Measurements from ENCODE around the gene HGFAC.

The HGFAC gene

GRCh38 chr4:3439391-3439790 is 2.4 kb upstream of the HGFAC start:
- H3K9me3 Mint-ChIP-seq (ENCODE audit: low read depth), result no peaks in the 10 kb centered on the region
- H3K4me1 Mint-ChIP-seq (ENCODE audit: low read depth), result no peaks in the 10 kb centered on the region
- no peak overlapping the region for H3K4me3 Mint-ChIP-seq
- H3K36me3 Mint-ChIP-seq, result no peaks in the 10 kb centered on the region
- H3K27me3 Mint-ChIP-seq, result no peaks in the 10 kb centered on the region
- H3K27ac Mint-ChIP-seq, result no peak overlapping the region

GRCh38 chr4:3440011-3440410 is 1.8 kb upstream of the HGFAC start:
- Mint-ChIP-seq H3K4me3 (no peak overlapping the region), H3K4me1 (ENCODE audit: low read depth) (no peaks in the 10 kb centered on the region), H3K36me3 (no peaks in the 10 kb centered on the region), H3K27me3 (no peaks in the 10 kb centered on the region), H3K27ac (no peak overlapping the region), H3K9me3 (ENCODE audit: low read depth) (no peaks in the 10 kb centered on the region)

GRCh38 chr4:3440979-3441500 is 728 bp upstream of the HGFAC start:
- H3K36me3 Mint-ChIP-seq, result no peaks in the 10 kb centered on the region
- no peaks in the 10 kb centered on the region for H3K4me1 Mint-ChIP-seq (ENCODE audit: low read depth)
- H3K9me3 Mint-ChIP-seq (ENCODE audit: low read depth), result no peaks in the 10 kb centered on the region
- H3K27ac Mint-ChIP-seq, result no peak overlapping the region
- no peaks in the 10 kb centered on the region for H3K27me3 Mint-ChIP-seq
- H3K4me3 Mint-ChIP-seq, result no peak overlapping the region

DNA sequence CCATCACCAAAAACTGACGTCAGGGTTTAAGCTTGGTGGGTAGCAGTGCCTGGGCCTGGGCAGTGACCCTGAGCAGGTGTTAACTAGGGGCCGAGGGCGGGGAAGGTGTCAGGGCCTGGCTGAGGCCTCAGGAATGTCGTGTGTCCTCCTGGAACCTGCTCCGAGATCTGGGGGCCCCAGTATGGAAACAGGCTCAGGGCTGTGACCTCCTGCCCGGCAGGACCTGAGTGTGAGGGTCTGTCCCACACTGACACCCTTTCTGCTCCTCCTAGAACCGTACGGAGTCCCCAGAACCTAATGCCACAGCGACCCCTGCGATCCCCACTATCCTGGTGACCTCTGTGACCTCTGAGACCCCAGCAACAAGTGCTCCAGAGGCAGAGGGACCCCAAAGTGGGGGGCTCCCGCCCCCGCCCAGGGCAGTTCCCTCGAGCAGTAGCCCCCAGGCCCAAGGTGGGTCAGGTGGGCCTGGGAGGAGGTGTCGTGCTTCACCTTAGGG is 741 bp downstream of the HGFAC start:
- H3K36me3 Mint-ChIP-seq, result no peaks in the 10 kb centered on the region
- no peak overlapping the region for H3K27ac Mint-ChIP-seq
- no peaks in the 10 kb centered on the region for H3K27me3 Mint-ChIP-seq
- H3K4me3 Mint-ChIP-seq, result no peak overlapping the region
- no peaks in the 10 kb centered on the region for H3K4me1 Mint-ChIP-seq (ENCODE audit: low read depth)
- no peaks in the 10 kb centered on the region for H3K9me3 Mint-ChIP-seq (ENCODE audit: low read depth)

DNA sequence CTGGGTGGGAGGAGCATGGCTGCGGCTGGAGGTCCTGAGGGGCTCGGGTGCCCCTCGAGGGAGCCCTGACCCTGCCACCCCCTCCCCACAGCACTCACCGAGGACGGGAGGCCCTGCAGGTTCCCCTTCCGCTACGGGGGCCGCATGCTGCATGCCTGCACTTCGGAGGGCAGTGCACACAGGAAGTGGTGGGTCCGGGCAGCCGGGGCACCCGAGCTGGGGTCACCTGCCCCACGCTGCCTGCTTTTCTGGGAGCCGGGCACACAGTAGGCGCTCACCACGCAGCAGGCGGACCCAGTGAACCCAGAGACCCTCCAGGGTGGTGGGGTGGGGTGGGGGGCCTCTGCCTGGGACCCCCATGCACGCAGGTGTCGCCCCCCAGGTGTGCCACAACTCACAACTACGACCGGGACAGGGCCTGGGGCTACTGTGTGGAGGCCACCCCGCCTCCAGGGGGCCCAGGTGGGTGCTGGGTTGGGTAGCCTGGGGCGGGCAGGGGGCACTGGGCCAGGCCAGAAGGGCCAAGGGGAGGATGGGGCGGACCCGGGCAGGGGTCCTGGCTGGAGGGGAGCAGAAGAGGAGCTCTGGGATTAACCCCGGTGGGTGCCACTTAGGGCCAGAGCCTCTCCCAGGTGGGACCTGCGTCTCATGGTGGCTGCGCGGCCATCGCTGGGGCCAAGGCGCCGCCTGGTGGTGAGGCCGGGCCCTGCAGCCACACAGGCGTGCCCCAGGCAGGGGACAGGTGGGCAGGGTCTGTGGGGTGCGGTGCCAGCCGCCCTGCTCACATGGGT is 1.4 kb downstream of the HGFAC start:
- H3K4me3 Mint-ChIP-seq, result no peak overlapping the region
- H3K27me3 Mint-ChIP-seq, result no peaks in the 10 kb centered on the region
- H3K36me3 Mint-ChIP-seq, result no peaks in the 10 kb centered on the region
- no peaks in the 10 kb centered on the region for H3K4me1 Mint-ChIP-seq (ENCODE audit: low read depth)
- no peak overlapping the region for H3K27ac Mint-ChIP-seq
- no peaks in the 10 kb centered on the region for H3K9me3 Mint-ChIP-seq (ENCODE audit: low read depth)

DNA sequence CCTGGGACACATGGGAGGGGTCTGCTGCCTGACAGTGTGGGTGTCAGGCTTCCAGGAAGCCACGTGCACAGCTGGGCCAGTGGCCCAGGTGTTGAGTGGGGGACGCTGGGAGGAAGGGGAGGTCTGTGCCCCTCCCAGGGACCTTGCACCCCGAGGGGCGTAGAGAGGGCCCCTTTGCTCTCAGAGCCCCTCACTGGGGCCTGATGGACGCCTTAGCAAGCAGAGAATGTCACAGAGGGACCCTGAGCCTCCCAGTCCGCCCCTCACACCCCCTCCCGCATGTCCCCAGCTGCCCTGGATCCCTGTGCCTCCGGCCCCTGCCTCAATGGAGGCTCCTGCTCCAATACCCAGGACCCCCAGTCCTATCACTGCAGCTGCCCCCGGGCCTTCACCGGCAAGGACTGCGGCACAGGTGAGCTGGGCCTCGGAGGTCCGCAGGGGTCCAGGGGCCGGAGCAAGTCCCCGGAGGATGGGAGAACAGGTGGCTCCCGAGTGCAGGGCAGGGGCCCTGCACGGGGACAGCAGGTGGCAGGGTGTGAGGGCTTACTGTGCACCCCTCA is 2.1 kb downstream of the HGFAC start:
- H3K4me3 Mint-ChIP-seq, result no peak overlapping the region
- no peaks in the 10 kb centered on the region for H3K4me1 Mint-ChIP-seq (ENCODE audit: low read depth)
- no peak overlapping the region for H3K27ac Mint-ChIP-seq

GRCh38 chr4:3444351-3445110 is 2.8 kb downstream of the HGFAC start:
- Mint-ChIP-seq H3K27ac (no peak overlapping the region), H3K4me3 (no peak overlapping the region), H3K27me3 (no peaks in the 10 kb centered on the region), H3K9me3 (ENCODE audit: low read depth) (no peaks in the 10 kb centered on the region), H3K4me1 (ENCODE audit: low read depth) (no peaks in the 10 kb centered on the region), H3K36me3 (no peaks in the 10 kb centered on the region)

More for the DNA sequence above, 2.1 kb downstream of the HGFAC start:
- Mint-ChIP-seq H3K9me3 (ENCODE audit: low read depth) (no peaks in the 10 kb centered on the region), H3K36me3 (no peaks in the 10 kb centered on the region), H3K27me3 (no peaks in the 10 kb centered on the region)

DNA sequence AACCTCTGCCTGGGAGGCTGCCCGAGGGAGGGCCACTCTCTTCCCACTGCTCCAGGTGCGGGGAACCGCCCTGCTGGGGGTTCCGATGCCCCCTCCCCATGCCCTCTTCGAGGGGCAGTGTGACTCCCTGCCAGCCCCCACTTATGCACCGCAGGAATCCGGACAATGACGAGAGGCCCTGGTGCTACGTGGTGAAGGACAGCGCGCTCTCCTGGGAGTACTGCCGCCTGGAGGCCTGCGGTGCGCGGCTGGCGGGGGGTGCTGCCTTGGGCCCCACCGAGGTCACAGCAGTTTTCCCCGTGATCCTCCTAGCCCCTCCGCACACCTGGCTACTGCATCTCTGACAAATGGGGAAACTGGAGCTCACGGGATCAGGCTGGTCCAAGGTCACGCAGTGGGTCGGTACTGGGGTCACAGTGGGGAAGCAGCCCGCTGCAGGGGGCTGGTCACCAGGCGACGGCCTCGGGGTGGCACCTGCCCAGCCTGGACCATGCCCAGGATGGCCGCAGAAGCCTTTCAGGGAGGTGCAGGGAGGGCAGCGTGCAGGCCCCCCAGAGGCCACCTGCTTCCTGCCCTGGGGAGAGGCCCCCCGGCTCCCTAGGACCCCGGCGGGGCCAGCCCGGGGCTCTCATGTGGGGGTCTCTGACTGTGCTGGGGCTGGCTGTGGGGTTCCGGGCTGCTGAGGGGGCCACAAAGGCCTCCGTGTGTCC is 3.5 kb downstream of the HGFAC start:
- Mint-ChIP-seq H3K27ac (no peak overlapping the region), H3K4me1 (ENCODE audit: low read depth) (no peaks in the 10 kb centered on the region), H3K27me3 (no peaks in the 10 kb centered on the region), H3K4me3 (no peak overlapping the region), H3K9me3 (ENCODE audit: low read depth) (no peaks in the 10 kb centered on the region), H3K36me3 (no peaks in the 10 kb centered on the region)

DNA sequence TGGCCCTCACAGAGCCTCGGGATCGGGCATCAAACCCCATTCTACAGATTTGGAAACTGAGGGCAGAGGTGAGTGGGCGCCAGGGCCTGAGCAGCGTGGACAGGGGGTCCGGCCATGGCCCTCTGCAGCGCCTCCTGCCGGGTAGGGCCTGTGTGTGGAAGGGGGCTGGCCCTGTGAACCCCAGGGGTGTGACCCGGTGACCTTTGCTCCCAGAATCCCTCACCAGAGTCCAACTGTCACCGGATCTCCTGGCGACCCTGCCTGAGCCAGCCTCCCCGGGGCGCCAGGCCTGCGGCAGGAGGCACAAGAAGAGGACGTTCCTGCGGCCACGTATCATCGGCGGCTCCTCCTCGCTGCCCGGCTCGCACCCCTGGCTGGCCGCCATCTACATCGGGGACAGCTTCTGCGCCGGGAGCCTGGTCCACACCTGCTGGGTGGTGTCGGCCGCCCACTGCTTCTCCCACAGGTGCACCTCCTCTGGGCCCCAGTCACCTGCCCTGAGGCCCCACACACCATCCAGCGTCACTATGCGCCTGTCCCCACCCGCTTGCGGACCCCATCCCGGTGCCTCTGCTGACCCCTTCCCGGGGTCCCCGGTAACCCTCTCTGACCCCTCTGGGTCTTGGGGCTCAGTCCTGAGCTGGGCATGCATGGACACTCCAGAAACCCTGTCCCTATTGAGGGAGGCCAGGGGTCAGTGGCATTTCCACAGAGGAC is 4.2 kb downstream of the HGFAC start:
- Mint-ChIP-seq H3K27ac (no peak overlapping the region), H3K9me3 (ENCODE audit: low read depth) (no peaks in the 10 kb centered on the region), H3K4me1 (ENCODE audit: low read depth) (no peaks in the 10 kb centered on the region), H3K36me3 (no peaks in the 10 kb centered on the region), H3K4me3 (no peak overlapping the region), H3K27me3 (no peaks in the 10 kb centered on the region)

GRCh38 chr4:3446631-3447320 is 5.0 kb downstream of the HGFAC start:
- H3K4me1 Mint-ChIP-seq (ENCODE audit: low read depth), result no peaks in the 10 kb centered on the region
- H3K27me3 Mint-ChIP-seq, result no peaks in the 10 kb centered on the region
- no peak overlapping the region for H3K4me3 Mint-ChIP-seq
- no peak overlapping the region for H3K27ac Mint-ChIP-seq
- H3K9me3 Mint-ChIP-seq (ENCODE audit: low read depth), result no peaks in the 10 kb centered on the region
- H3K36me3 Mint-ChIP-seq, result no peaks in the 10 kb centered on the region

GRCh38 chr4:3447431-3448395 is 5.9 kb downstream of the HGFAC start:
- Mint-ChIP-seq H3K36me3 (no peaks in the 10 kb centered on the region), H3K27me3 (no peaks in the 10 kb centered on the region), H3K4me3 (no peak overlapping the region), H3K4me1 (ENCODE audit: low read depth) (no peaks in the 10 kb centered on the region), H3K9me3 (ENCODE audit: low read depth) (no peaks in the 10 kb centered on the region), H3K27ac (no peak overlapping the region)

- no peaks in the 10 kb centered on the region for H3K36me3 Mint-ChIP-seq
- no peaks in the 10 kb centered on the region for H3K27me3 Mint-ChIP-seq
- no peaks in the 10 kb centered on the region for H3K4me1 Mint-ChIP-seq (ENCODE audit: low read depth)
- H3K27ac Mint-ChIP-seq, result no peak overlapping the region
- no peak overlapping the region for H3K4me3 Mint-ChIP-seq
- H3K9me3 Mint-ChIP-seq (ENCODE audit: low read depth), result no peaks in the 10 kb centered on the region
Measured at GRCh38 chr4:3449047-3449573, 7.3 kb downstream of the HGFAC start.
